Astrocyte (in vitro differentiated cells and primary cell): Measurements from ENCODE around the gene B3GAT3.

Experiments
- CTCF ChIP-seq: IDR thresholded peaks from 2 replicates; pipeline ENCODE4 v1.5.1; 2011; ENCODE audit warnings: low read depth, mild to moderate bottlenecking, inconsistent platforms, low read length, moderate library complexity; ENCODE audit not compliant: insufficient read depth
- EZH2 ChIP-seq: IDR thresholded peaks from 2 replicates; pipeline ENCODE4 v1.6.1; 2012; ENCODE audit warnings: mild to moderate bottlenecking, low read length, inconsistent platforms; ENCODE audit not compliant: insufficient read depth

GRCh38 chr11:62665599-62666258 is 43.9 kb upstream of the B3GAT3 start:
- TF ChIP-seq CTCF, result no peak
- no peak for TF ChIP-seq EZH2
